KMS-11 (cell line): ENCODE results near the gene THRB.

ENCODE experiments used
- H2AFZ ChIP-seq: fragments of 200-600 bp; sonication (generic); 2 replicates; pipeline ENCODE4 v1.6.1; 2016; ENCODE audit warnings: antibody characterized with exemption, mixed run types, low read depth
- H3K27ac ChIP-seq: fragments of 200-600 bp; sonication (generic); 2 replicates; pipeline ENCODE4 v1.6.1; 2016; ENCODE audit warnings: mild to moderate bottlenecking, mixed run types
- H3K27me3 ChIP-seq: fragments of 200-600 bp; sonication (generic); 2 replicates; pipeline ENCODE4 v1.6.1; 2017; ENCODE audit warnings: mild to moderate bottlenecking, low read depth, mixed run types, moderate library complexity; ENCODE audit not compliant: insufficient read depth
- H3K36me3 ChIP-seq: fragments of 200-600 bp; sonication (generic); 2 replicates; pipeline ENCODE4 v1.6.1; 2017; ENCODE audit warnings: mild to moderate bottlenecking, mixed run types; ENCODE audit not compliant: insufficient read depth
- H3K4me1 ChIP-seq: fragments of 200-600 bp; sonication (generic); 2 replicates; pipeline ENCODE4 v1.6.1; 2016; ENCODE audit warnings: mild to moderate bottlenecking, low read depth, mixed run types; ENCODE audit not compliant: poor library complexity, severe bottlenecking
- H3K4me2 ChIP-seq: fragments of 200-600 bp; sonication (generic); 2 replicates; pipeline ENCODE4 v1.7.0; 2016; ENCODE audit warnings: mild to moderate bottlenecking, mixed run types
- H3K4me3 ChIP-seq: fragments of 200-600 bp; sonication (generic); IDR thresholded peaks from 2 replicates; pipeline ENCODE4 v1.6.1; 2017; ENCODE audit warnings: low read depth, low read length, mixed read lengths; ENCODE audit not compliant: insufficient read depth
- H3K79me2 ChIP-seq: fragments of 200-600 bp; sonication (generic); 2 replicates; pipeline ENCODE4 v1.6.1; 2016; ENCODE audit warnings: low read depth, mixed run types; ENCODE audit not compliant: insufficient read depth
- H3K9ac ChIP-seq: fragments of 200-600 bp; sonication (generic); 2 replicates; pipeline ENCODE4 v1.6.1; 2016; ENCODE audit warnings: mild to moderate bottlenecking, mixed run types
- H4K20me1 ChIP-seq: fragments of 200-600 bp; sonication (generic); 2 replicates; pipeline ENCODE4 v1.6.1; 2016; ENCODE audit warnings: mild to moderate bottlenecking, mixed run types; ENCODE audit not compliant: insufficient read depth
- TF ChIP-seq, protein P1 (sequence below): fragments of 200-600 bp; sonication (generic); conservative IDR thresholded peaks from 2 replicates; pipeline ENCODE4 v1.6.1; 2017; ENCODE audit warnings: low read depth, mild to moderate bottlenecking, antibody characterized with exemption, low read length, moderate library complexity, mixed read lengths

THRB gene

DNA sequence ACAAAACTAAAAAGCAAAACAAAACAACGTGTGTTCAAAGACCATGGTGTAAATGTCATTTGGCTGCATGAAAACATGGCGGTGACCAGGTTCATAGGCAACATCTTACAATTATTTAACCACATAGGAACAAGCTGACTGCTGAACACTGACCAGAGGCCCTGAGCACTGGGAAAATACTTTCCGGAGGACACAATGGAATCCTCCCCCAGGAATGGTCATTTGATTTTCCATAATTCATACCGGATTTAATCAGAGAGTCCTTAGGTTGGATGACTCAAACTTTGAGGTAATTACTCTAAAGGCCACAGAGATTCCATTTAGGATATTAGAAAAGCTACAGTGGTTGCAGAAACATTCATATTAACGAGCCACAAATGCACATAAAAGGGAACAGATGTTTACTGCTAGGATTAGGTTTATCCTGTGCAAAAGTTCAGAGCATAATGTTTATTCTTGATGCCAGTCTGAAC, 294.8 kb downstream of the THRB start:
- Histone ChIP-seq H3K36me3 (no peaks in the 10 kb centered on the region), H3K27ac (no peak overlapping the region)
- TF ChIP-seq, protein P1, sequence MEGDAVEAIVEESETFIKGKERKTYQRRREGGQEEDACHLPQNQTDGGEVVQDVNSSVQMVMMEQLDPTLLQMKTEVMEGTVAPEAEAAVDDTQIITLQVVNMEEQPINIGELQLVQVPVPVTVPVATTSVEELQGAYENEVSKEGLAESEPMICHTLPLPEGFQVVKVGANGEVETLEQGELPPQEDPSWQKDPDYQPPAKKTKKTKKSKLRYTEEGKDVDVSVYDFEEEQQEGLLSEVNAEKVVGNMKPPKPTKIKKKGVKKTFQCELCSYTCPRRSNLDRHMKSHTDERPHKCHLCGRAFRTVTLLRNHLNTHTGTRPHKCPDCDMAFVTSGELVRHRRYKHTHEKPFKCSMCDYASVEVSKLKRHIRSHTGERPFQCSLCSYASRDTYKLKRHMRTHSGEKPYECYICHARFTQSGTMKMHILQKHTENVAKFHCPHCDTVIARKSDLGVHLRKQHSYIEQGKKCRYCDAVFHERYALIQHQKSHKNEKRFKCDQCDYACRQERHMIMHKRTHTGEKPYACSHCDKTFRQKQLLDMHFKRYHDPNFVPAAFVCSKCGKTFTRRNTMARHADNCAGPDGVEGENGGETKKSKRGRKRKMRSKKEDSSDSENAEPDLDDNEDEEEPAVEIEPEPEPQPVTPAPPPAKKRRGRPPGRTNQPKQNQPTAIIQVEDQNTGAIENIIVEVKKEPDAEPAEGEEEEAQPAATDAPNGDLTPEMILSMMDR: no peak

DNA sequence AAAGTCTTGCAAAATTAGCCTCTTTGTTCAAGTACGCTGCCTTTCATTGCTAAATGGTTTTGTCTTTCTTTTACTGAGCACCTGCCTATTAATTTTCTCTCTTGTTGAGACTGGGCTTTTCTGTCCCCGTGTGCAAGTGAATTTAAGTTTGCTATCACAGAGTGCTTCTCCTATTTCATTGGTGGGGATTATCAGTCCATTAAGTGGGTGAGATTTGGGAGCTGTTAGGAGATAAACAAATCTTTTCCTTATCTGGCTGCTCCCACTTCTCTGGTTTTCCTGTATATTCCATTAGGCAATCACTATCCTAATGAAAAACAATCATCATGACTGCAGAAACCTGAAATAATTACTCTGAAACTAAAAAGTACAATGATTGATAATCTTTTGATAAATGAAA, 295.4 kb downstream of the THRB start:
- H3K27ac ChIP-seq: no peak overlapping the region
- H3K9ac ChIP-seq: no peak overlapping the region
- no peaks in the 10 kb centered on the region for H3K36me3 ChIP-seq
- H3K4me1 ChIP-seq: no peaks in the 10 kb centered on the region
- TF ChIP-seq, protein P1: no peak
- no peak overlapping the region for H3K4me2 ChIP-seq
- no peak overlapping the region for H2AFZ ChIP-seq
- H3K79me2 ChIP-seq: no peaks in the 10 kb centered on the region
- no peaks in the 10 kb centered on the region for H3K27me3 ChIP-seq
- no peak overlapping the region for H3K4me3 ChIP-seq
- H4K20me1 ChIP-seq: no peaks in the 10 kb centered on the region

More for the DNA sequence above, 294.8 kb downstream of the THRB start:
- Histone ChIP-seq H3K4me1 (no peaks in the 10 kb centered on the region), H3K9ac (no peak overlapping the region), H4K20me1 (no peaks in the 10 kb centered on the region), H3K27me3 (no peaks in the 10 kb centered on the region), H3K4me3 (no peak overlapping the region), H2AFZ (no peak overlapping the region), H3K4me2 (no peak overlapping the region), H3K79me2 (no peaks in the 10 kb centered on the region)

DNA sequence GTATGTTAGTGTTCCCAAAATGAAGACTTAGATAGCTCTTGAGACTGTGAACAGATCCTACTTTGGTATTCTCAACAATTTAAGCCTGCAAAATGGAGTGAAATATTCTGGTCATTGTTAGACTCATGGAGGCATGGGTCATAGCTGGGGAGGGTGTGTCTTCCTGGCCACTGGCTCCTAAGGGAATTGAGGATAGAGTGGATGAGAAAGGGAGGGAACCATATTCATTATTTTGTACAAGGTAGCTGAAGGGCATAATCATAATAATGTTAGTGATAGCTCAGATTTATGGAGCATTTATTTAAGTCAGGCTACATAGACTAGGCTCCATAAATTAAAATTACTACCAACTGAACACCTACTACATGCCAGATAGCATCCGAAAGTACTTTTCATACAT, 295.9 kb downstream of the THRB start:
- no peaks in the 10 kb centered on the region for H4K20me1 ChIP-seq
- H3K36me3 ChIP-seq: no peaks in the 10 kb centered on the region
- no peak overlapping the region for H3K9ac ChIP-seq
- H3K4me3 ChIP-seq: no peak overlapping the region
- no peaks in the 10 kb centered on the region for H3K27me3 ChIP-seq
- no peak overlapping the region for H2AFZ ChIP-seq
- H3K79me2 ChIP-seq: no peaks in the 10 kb centered on the region
- no peak overlapping the region for H3K27ac ChIP-seq
- TF ChIP-seq, protein P1: no peak
- no peaks in the 10 kb centered on the region for H3K4me1 ChIP-seq
- H3K4me2 ChIP-seq: no peak overlapping the region

DNA sequence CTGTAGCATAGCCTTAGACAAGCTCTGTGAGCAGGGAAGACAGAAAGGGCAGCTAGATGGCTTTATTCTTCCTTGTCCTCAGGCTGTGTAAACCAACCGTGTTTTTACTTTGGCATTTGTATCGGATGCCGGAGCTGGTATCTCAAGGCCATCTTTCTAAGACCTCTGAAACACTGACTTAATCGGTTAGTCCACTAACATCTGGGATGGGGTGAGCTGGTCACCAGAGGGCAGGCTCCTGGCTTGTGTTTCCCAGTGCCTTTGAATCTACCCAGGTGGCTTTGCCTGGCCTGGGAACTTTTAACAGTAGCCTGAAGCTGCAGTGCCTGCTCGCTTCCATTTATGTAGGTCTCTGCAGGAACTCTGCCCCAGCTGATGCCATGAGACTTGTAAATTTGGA, 296.8 kb downstream of the THRB start:
- no peak overlapping the region for H2AFZ ChIP-seq
- no peak overlapping the region for H3K4me3 ChIP-seq
- no peak overlapping the region for H3K4me2 ChIP-seq
- H3K36me3 ChIP-seq: no peaks in the 10 kb centered on the region
- no peaks in the 10 kb centered on the region for H4K20me1 ChIP-seq
- no peaks in the 10 kb centered on the region for H3K27me3 ChIP-seq
- H3K9ac ChIP-seq: no peak overlapping the region
- no peak overlapping the region for H3K27ac ChIP-seq
- H3K4me1 ChIP-seq: no peaks in the 10 kb centered on the region
- TF ChIP-seq, protein P1: no peak
- no peaks in the 10 kb centered on the region for H3K79me2 ChIP-seq
